H1 (cell line): Measurements from ENCODE around the gene TMEM182. TPM values are rescaled to one million over a fixed set of nuclear protein-coding genes. Genes with fewer than 3 reads are reported as not detected.

ENCODE experiments used
- CTCF ChIA-PET: fragments of 300-600 bp; sonication (Branson Sonifier 250); formaldehyde crosslinking; loops from one replicate; lab custom pipeline; 2021; ENCODE audit not compliant: partially characterized antibody; lab: Charles Lee
- POLR2A ChIA-PET: fragments of 300-600 bp; sonication (Branson Sonifier 250); formaldehyde crosslinking; loops from one replicate; lab custom pipeline; 2021; ENCODE audit warnings: inconsistent platforms; ENCODE audit not compliant: partially characterized antibody; lab: Charles Lee
- DNase-seq, 2 experiments: peaks; one replicate each; pipeline versions ENCODE4 v3.0.0 to v3.0.0-alpha.2; 2010 to 2022; ENCODE audit warnings: low spot score in 2 of 2, low read depth in 1 of 2, mixed read lengths in 1 of 2
- FAIRE-seq: peaks from 2 replicates; lab custom pipeline; 2011; peaks lifted over from hg19 to GRCh38; lab: Jason Lieb, UNC
- H2AFZ ChIP-seq: 2 replicates; pipeline ENCODE4 v1.8.1; 2012; ENCODE audit warnings: low read length, inconsistent platforms
- H2AK5ac ChIP-seq: 2 replicates; pipeline ENCODE4 v1.6.1; 2013; ENCODE audit warnings: low read depth, low read length
- H2BK120ac ChIP-seq: replicated peaks from 2 replicates; pipeline ENCODE3; 2013; ENCODE audit warnings: low read depth, low read length, inconsistent platforms
- H2BK12ac ChIP-seq: 2 replicates; pipeline ENCODE4 v1.6.1; 2013; ENCODE audit warnings: low read depth, low read length
- H2BK15ac ChIP-seq: 2 replicates; pipeline ENCODE4 v1.6.1; 2013; ENCODE audit warnings: low read length
- H2BK20ac ChIP-seq: 2 replicates; pipeline ENCODE4 v1.6.1; 2013; ENCODE audit warnings: low read length
- H2BK5ac ChIP-seq: 2 replicates; pipeline ENCODE4 v1.6.1; 2013; ENCODE audit warnings: low read depth, low read length
- H3K14ac ChIP-seq: 2 replicates; pipeline ENCODE4 v1.6.1; 2013; ENCODE audit warnings: inconsistent platforms; ENCODE audit not compliant: insufficient read length
- H3K18ac ChIP-seq: 2 replicates; pipeline ENCODE4 v1.6.1; 2013; ENCODE audit warnings: low read length; ENCODE audit errors: extremely low read depth
- H3K23ac ChIP-seq: 2 replicates; pipeline ENCODE4 v1.6.1; 2013; ENCODE audit warnings: inconsistent platforms; ENCODE audit not compliant: insufficient read length
- H3K23me2 ChIP-seq: 2 replicates; pipeline ENCODE4 v1.6.1; 2013; ENCODE audit warnings: low read depth, low read length
- H3K27ac ChIP-seq: 2 replicates; pipeline ENCODE4 v1.6.1; 2011; ENCODE audit warnings: low read depth, low read length, inconsistent platforms
- H3K27me3 ChIP-seq, 4 experiments: replicated peaks in 1 of 4; 1 replicate in 1 of 4; 2 replicates in 3 of 4; pipeline versions ENCODE4 v1.6.1 to v1.8.1; 2011 to 2013; ENCODE audit warnings: low read length in 3 of 4, mild to moderate bottlenecking in 3 of 4, inconsistent platforms in 2 of 4, mixed read lengths in 2 of 4, moderate library complexity in 1 of 4; ENCODE audit not compliant: control insufficient read depth in 3 of 4, insufficient read depth in 3 of 4; ENCODE audit errors: extremely low read depth in 1 of 4
- H3K36me3 ChIP-seq, 4 experiments: 2 replicates each; pipeline versions ENCODE4 v1.6.1 to v1.8.1; 2011 to 2013; ENCODE audit warnings: mild to moderate bottlenecking in 4 of 4, low read length in 3 of 4, moderate library complexity in 2 of 4, control low read depth in 1 of 4, inconsistent platforms in 1 of 4; ENCODE audit not compliant: insufficient read depth in 4 of 4, control insufficient read depth in 2 of 4
- H3K4ac ChIP-seq: replicated peaks from 2 replicates; pipeline ENCODE3; 2013; ENCODE audit warnings: low read length, low read depth, mixed read lengths, inconsistent platforms; ENCODE audit not compliant: insufficient read length
- H3K4me1 ChIP-seq, 4 experiments: replicated peaks in 1 of 4; 1 replicate in 1 of 4; 2 replicates in 3 of 4; pipeline versions ENCODE4 v1.6.1 to v1.8.1; 2011 to 2013; ENCODE audit warnings: low read length in 3 of 4, inconsistent platforms in 2 of 4, mixed read lengths in 1 of 4; ENCODE audit not compliant: insufficient read depth in 4 of 4, control insufficient read depth in 3 of 4
- H3K4me2 ChIP-seq, 2 experiments: 2 replicates each; pipeline versions ENCODE4 v1.6.1 to v1.8.1; 2011 to 2013; ENCODE audit warnings: low read depth in 2 of 2, low read length in 2 of 2, control low read depth in 1 of 2, inconsistent platforms in 1 of 2, mild to moderate bottlenecking in 1 of 2; ENCODE audit not compliant: insufficient read depth in 1 of 2
- H3K4me3 ChIP-seq, 4 experiments: fragments of 200-600, 300-600 bp in 1 of 4; sonication (generic), shearing (Covaris generic), sonication (Bioruptor Twin) in 1 of 4; 2 replicates each; pipeline versions ENCODE4 v1.5.1 to v1.8.1; 2011 to 2016; ENCODE audit warnings: low read length in 4 of 4, low read depth in 3 of 4, control low read depth in 2 of 4, inconsistent platforms in 2 of 4, mild to moderate bottlenecking in 2 of 4, mixed read lengths in 1 of 4, moderate library complexity in 1 of 4; ENCODE audit not compliant: insufficient read depth in 2 of 4; ENCODE audit errors: extremely low read depth in 1 of 4
- H3K56ac ChIP-seq: replicated peaks from 2 replicates; pipeline ENCODE3; 2013; ENCODE audit warnings: low read depth, mild to moderate bottlenecking, mixed read lengths, low read length, inconsistent platforms; ENCODE audit not compliant: insufficient read length
- H3K79me1 ChIP-seq: 2 replicates; pipeline ENCODE4 v1.6.1; 2013; ENCODE audit warnings: low read depth, low read length, control low read depth
- H3K79me2 ChIP-seq, 2 experiments: 2 replicates each; pipeline versions ENCODE4 v1.6.1 to v1.8.1; 2012 to 2013; ENCODE audit warnings: low read length in 2 of 2, mild to moderate bottlenecking in 2 of 2, inconsistent platforms in 1 of 2; ENCODE audit not compliant: insufficient read depth in 2 of 2, control insufficient read depth in 1 of 2
- H3K9ac ChIP-seq, 4 experiments: replicated peaks in 1 of 4; 1 replicate in 1 of 4; 2 replicates in 3 of 4; pipeline versions ENCODE4 v1.6.1 to v1.8.1; 2011 to 2013; ENCODE audit warnings: low read depth in 3 of 4, low read length in 3 of 4, control low read depth in 2 of 4, mild to moderate bottlenecking in 2 of 4, moderate library complexity in 2 of 4, inconsistent platforms in 1 of 4; ENCODE audit errors: extremely low read depth in 1 of 4
- H3K9me3 ChIP-seq, 2 experiments: 2 replicates each; pipeline versions ENCODE4 v1.6.1 to v1.8.1; 2012 to 2013; ENCODE audit warnings: mild to moderate bottlenecking in 2 of 2, moderate library complexity in 2 of 2, control low read depth in 1 of 2, inconsistent platforms in 1 of 2, low read depth in 1 of 2, low read length in 1 of 2, mixed read lengths in 1 of 2; ENCODE audit not compliant: insufficient read depth in 2 of 2
- H4K20me1 ChIP-seq, 2 experiments: replicated peaks in 1 of 2; 2 replicates each; pipeline versions ENCODE3 to v1.8.1; 2011 to 2013; ENCODE audit warnings: inconsistent platforms in 2 of 2, low read length in 2 of 2, mild to moderate bottlenecking in 1 of 2; ENCODE audit not compliant: insufficient read depth in 2 of 2, control insufficient read depth in 1 of 2
- H4K5ac ChIP-seq: 2 replicates; pipeline ENCODE4 v1.6.1; 2013; ENCODE audit warnings: low read length, low read depth, mixed read lengths, inconsistent platforms; ENCODE audit not compliant: insufficient read length
- H4K8ac ChIP-seq: 2 replicates; pipeline ENCODE4 v1.8.0; 2013; ENCODE audit warnings: mild to moderate bottlenecking, moderate library complexity, low read length, inconsistent platforms; ENCODE audit not compliant: insufficient read depth; ENCODE audit errors: extremely low read depth
- H4K91ac ChIP-seq: replicated peaks from 2 replicates; pipeline ENCODE3; 2013; ENCODE audit warnings: low read length, mixed read lengths, inconsistent platforms; ENCODE audit not compliant: insufficient read length
- CHD1 ChIP-seq: IDR thresholded peaks from 2 replicates; pipeline ENCODE4 v1.6.1; 2012; ENCODE audit warnings: low read depth, low read length, improper control_type of control experiment
- POU5F1 ChIP-seq: IDR thresholded peaks from 2 replicates; pipeline ENCODE4 v1.6.1; 2011; ENCODE audit warnings: low read depth, mild to moderate bottlenecking, low read length, moderate library complexity
- RBBP5 ChIP-seq: IDR thresholded peaks from 2 replicates; pipeline ENCODE4 v1.7.1; 2012; ENCODE audit warnings: low read depth, mild to moderate bottlenecking, inconsistent platforms, low read length, moderate library complexity, borderline replicate concordance
- WGBS, 2 experiments: shearing (Covaris generic) in 1 of 2; methylation state at CpG; one replicate each; pipeline versions ENCODE4 v1.1.6 to v1.1.7; 2013 to 2015; ENCODE audit warnings: low lambda C conversion rate in 2 of 2, mixed read lengths in 2 of 2, inconsistent platforms in 1 of 2, low coverage in 1 of 2, missing lambda C conversion rate in 1 of 2; ENCODE audit not compliant: insufficient replicate concordance in 2 of 2, insufficient coverage in 1 of 2, insufficient read length in 1 of 2; ENCODE audit errors: extremely low coverage in 1 of 2, missing lambda C conversion rate in 1 of 2; 5-methylcytosine and 5-hydroxymethylcytosine counted together
- polyA plus RNA-seq, 7 experiments: library from polyadenylated mRNA; depleted of rRNA in 3 of 7; stranded (reverse) in 5 of 7; unstranded in 2 of 7; fragments of >200 nt in 5 of 7; fragments of 200-250 nt in 2 of 7; gene quantifications; 1 replicate in 5 of 7; 2 replicates in 1 of 7; 4 replicates in 1 of 7; pipeline versions ENCODE4 v1.2.1 to v1.2.3, GENCODE V29; 2011 to 2013; ENCODE audit warnings: missing spikeins in 2 of 7, mixed read lengths in 2 of 7
- total RNA-seq: library from RNA; stranded (reverse); fragmentation: NEBNext Ultra II Directional; extraction: Animal tissue kit (Norgen Biotek cat#: 25700); gene quantifications from 2 replicates; pipeline ENCODE4 v1.2.1, GENCODE V29; 2021

Gene TMEM182
- total and polyA plus RNA-seq, 2 of the 8 experiments (the other 6 are each of a cell fraction or from before 2014, with no cell fraction given) = 3.1 to 4.3 TPM

- Histone ChIP-seq H2BK120ac (no peak overlapping the region), H2BK5ac (no peak overlapping the region), H3K27me3 (no peaks in the 10 kb centered on the region)
- 96% methylated on average over 3 of the region's 3 CpGs; no CpG with 5 or more reads in 1 of the 2 experiments for WGBS, 2 experiments
- no peak for TF ChIP-seq POU5F1
- TF ChIP-seq RBBP5 = no peak
- no peak for TF ChIP-seq CHD1
- TF ChIP-seq, all 59 proteins: peak for 0
- H3K27ac ChIP-seq = no peak overlapping the region
- H2AFZ ChIP-seq = no peak overlapping the region
- no peaks in the 10 kb centered on the region for H3K9me3 ChIP-seq
- H4K20me1 ChIP-seq = no peaks in the 10 kb centered on the region
- no peak overlapping the region for H2BK15ac ChIP-seq
- H2BK20ac ChIP-seq = no peak overlapping the region
- no peak overlapping the region for H3K18ac ChIP-seq
- no peak overlapping the region for H4K91ac ChIP-seq
- H3K14ac ChIP-seq = no peak overlapping the region
- POLR2A ChIA-PET = no interaction called here
- H3K23ac ChIP-seq = no peak overlapping the region
- no peaks in the 10 kb centered on the region for H3K79me1 ChIP-seq
- H3K4me1 ChIP-seq = no peaks in the 10 kb centered on the region
- H3K79me2 ChIP-seq = no peaks in the 10 kb centered on the region
- H3K23me2 ChIP-seq = no peaks in the 10 kb centered on the region
- H3K4me3 ChIP-seq = no peak overlapping the region
- no peak overlapping the region for H4K5ac ChIP-seq
- H3K9ac ChIP-seq = no peak overlapping the region
- no peak overlapping the region for H3K4me2 ChIP-seq
- no peaks in the 10 kb centered on the region for H3K36me3 ChIP-seq
- no peak overlapping the region for H3K56ac ChIP-seq
- CTCF ChIA-PET = interaction anchor here (1.3 to 2.5 kb wide), 3 partner anchors 17 to 33 kb away, joined by 4 to 16 read pairs (median 9); no protein-coding TSS in a partner anchor
- no peak for FAIRE-seq
- no peak overlapping the region for H3K4ac ChIP-seq
- H2BK12ac ChIP-seq = no peak overlapping the region
- DNase-seq = no peak
- H2AK5ac ChIP-seq = no peak overlapping the region
- no peak overlapping the region for H4K8ac ChIP-seq
Observed at GRCh38 chr2:102772659-102773058, 10.8 kb downstream of the TMEM182 start.
